Activated naive CD8-positive, alpha-beta T cell treated with anti-CD3 and anti-CD28 coated beads, Interleukin-2, amount 10 ng/mL, durations not matched to agents 7 days and 5 days (primary cell): Measurements from ENCODE around the gene RRM1. TPM values are rescaled to one million over a fixed set of nuclear protein-coding genes. Genes with fewer than 3 reads are reported as not detected.

Experiments
- ATAC-seq: fragments of 150-1000 bp; cut with Tn5 transposase; one replicate; pipeline ENCODE4 v1.10.0; 2021; ENCODE audit warnings: low read depth, moderate library complexity
- POLR2A ChIA-PET: fragments of 350-600 bp; sonication (Branson Sonifier 250); formaldehyde crosslinking; loops from one replicate; lab custom pipeline; 2021; ENCODE audit warnings: antibody characterized with exemption; lab: Charles Lee
- DNase-seq: peaks from one replicate; pipeline ENCODE4 v3.0.0; 2021
- H3K27ac Mint-ChIP-seq: one replicate; pipeline ENCODE4 v1.8.0; 2022; ENCODE audit warnings: mild to moderate bottlenecking, mixed read lengths
- H3K27me3 Mint-ChIP-seq: one replicate; pipeline ENCODE4 v1.8.0; 2022; ENCODE audit warnings: mild to moderate bottlenecking, moderate library complexity, mixed read lengths
- H3K36me3 Mint-ChIP-seq: one replicate; pipeline ENCODE4 v1.8.0; 2021; ENCODE audit warnings: mild to moderate bottlenecking, mixed read lengths
- H3K4me1 Mint-ChIP-seq: one replicate; pipeline ENCODE4 v1.8.0; 2021; ENCODE audit warnings: mixed read lengths
- H3K4me3 Mint-ChIP-seq: one replicate; pipeline ENCODE4 v1.8.0; 2022; ENCODE audit warnings: mild to moderate bottlenecking, moderate library complexity, mixed read lengths
- H3K9me3 Mint-ChIP-seq: one replicate; pipeline ENCODE4 v1.8.0; 2021; ENCODE audit warnings: mixed read lengths
- total RNA-seq, 2 experiments: library from RNA; stranded (reverse); gene quantifications; one replicate each; pipeline ENCODE4 v1.2.3, GENCODE V29; 2021

RRM1 gene
- total RNA-seq, 2 experiments from 2014 or later = 126 to 130 TPM

- ATAC-seq = no peak
- no peak for DNase-seq
- peak overlapping the region; percentile 10 for H3K4me3 Mint-ChIP-seq
- H3K27ac Mint-ChIP-seq = peak overlapping the region; percentile 47
- H3K4me1 Mint-ChIP-seq = peaks cover 44% of the 10 kb centered on the region
- peaks cover 46% of the 10 kb centered on the region for H3K36me3 Mint-ChIP-seq
- no peaks in the 10 kb centered on the region for H3K27me3 Mint-ChIP-seq
- POLR2A ChIA-PET = no interaction called here
- H3K9me3 Mint-ChIP-seq = no peaks in the 10 kb centered on the region
Observed at GRCh38 chr11:4086575-4087353, 7.8 kb upstream of the RRM1 start.

GRCh38 chr11:4087551-4087950 lies 7.0 kb upstream of the RRM1 start:
- Mint-ChIP-seq H3K4me1 (peaks cover 52% of the 10 kb centered on the region), H3K4me3 (no peak overlapping the region), H3K27me3 (no peaks in the 10 kb centered on the region), H3K36me3 (peaks cover 49% of the 10 kb centered on the region), H3K9me3 (no peaks in the 10 kb centered on the region), H3K27ac (peak overlapping the region; percentile 16)
- POLR2A ChIA-PET = no interaction called here
- ATAC-seq (no peak), DNase-seq (no peak)

GRCh38 chr11:4090258-4090657 lies 4.3 kb upstream of the RRM1 start:
- Mint-ChIP-seq H3K36me3 (peaks cover 37% of the 10 kb centered on the region), H3K9me3 (no peaks in the 10 kb centered on the region), H3K27me3 (no peaks in the 10 kb centered on the region), H3K4me1 (peaks cover 64% of the 10 kb centered on the region), H3K27ac (peak overlapping the region; percentile 99), H3K4me3 (peak overlapping the region; percentile 81)
- POLR2A ChIA-PET = interaction anchor here (1.4 kb wide), 1 partner anchor 235 kb away, joined by 4 read pairs; the partner anchor contains the start of gene STIM1
- ATAC-seq (peak; percentile 62), DNase-seq (peak; percentile 46)

GRCh38 chr11:4092026-4092425 lies 2.6 kb upstream of the RRM1 start:
- Mint-ChIP-seq H3K4me3 (peak overlapping the region; percentile 81), H3K4me1 (peaks cover 66% of the 10 kb centered on the region), H3K9me3 (no peaks in the 10 kb centered on the region), H3K27me3 (no peaks in the 10 kb centered on the region), H3K27ac (peak overlapping the region; percentile 99), H3K36me3 (peaks cover 47% of the 10 kb centered on the region)
- DNase-seq = no peak
- ATAC-seq = no peak
- POLR2A ChIA-PET = interaction anchor here (0.6 to 1.6 kb wide), 6 partner anchors 144 to 295 kb away, joined by 3 to 8 read pairs (median 3); partner anchors contain the start of gene RHOG

DNA sequence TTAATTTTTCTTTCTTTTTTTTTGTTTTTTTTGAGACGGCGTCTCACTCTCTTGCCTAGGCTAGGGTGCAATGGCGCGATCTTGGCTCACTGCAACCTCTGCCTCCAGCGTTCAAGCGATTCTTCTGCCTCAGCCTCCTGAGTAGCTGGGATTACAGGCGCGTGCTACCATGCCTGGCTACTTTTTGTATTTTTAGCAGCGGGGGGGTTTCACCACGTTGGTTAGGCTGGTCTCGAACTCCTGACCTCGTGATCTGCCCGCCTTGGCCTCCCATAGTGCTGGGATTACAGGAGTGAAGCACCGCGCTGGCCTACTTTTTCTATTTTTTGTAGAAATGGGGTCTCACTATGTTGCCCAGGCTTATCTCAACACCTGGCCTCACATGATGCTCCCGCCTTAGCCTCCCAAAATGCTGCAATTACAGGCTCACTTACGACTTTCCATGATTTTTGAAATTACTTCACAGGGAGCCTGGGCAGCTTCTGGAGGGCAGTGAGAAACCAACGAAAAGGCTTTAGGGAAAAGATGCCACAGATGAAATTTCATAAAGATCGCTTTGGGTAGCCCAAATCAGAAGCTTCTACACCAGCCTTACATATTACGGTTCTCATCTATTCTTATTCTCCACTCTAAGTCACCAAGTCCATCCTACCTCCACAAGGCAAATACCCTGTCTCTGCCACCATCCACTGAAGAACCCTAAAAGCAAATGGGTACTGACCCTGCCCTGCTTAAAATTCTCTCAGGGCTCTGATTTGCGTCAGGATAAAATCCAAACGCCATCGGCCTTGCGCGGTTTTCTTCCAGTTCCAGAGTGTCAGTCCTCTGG lies 866 bp upstream of the RRM1 start:
- H3K4me1 Mint-ChIP-seq = peaks cover 70% of the 10 kb centered on the region
- ATAC-seq (no peak), DNase-seq (no peak)
- H3K27ac Mint-ChIP-seq = peak overlapping the region; percentile 99
- peaks cover 42% of the 10 kb centered on the region for H3K36me3 Mint-ChIP-seq
- no peaks in the 10 kb centered on the region for H3K9me3 Mint-ChIP-seq
- H3K4me3 Mint-ChIP-seq = peak overlapping the region; percentile 98
- POLR2A ChIA-PET = interaction anchor here (1.8 kb wide), 1 partner anchor 239 kb away, joined by 4 read pairs; the partner anchor contains the start of gene STIM1
- H3K27me3 Mint-ChIP-seq = no peaks in the 10 kb centered on the region

DNA sequence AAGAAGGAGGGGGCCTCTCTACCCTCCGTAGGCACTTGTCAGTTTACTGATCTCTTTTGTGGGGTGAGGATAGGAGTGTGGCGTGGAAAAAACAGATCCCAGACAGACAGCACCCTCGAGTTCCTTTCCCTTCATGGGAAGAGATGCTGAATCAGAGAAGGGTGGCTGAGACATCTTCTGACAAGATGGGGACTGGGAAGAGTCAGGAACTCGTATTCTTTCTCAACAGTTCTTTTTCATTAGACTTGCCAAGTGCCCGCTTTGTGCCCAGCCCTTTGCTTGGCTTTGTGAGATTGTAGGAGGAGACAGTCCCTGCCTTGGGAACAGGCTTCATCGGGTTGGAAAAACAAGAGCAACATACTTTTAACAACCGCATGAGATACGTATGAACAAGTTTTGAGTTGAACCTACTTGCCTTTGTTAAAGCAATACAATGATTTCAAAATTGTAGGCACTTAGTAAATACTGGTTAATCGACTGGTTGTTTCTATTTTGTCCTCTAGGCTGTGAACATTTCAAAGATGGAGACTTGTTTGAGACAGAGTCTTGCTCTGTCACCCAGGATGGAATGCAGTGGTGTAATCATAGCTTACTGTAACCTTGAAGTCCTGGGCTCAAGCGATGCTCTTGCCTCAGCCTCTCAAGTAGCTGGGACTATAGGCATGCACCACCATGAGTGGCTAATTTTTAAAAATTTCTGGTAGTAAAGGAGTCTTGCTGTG lies 1.1 kb downstream of the RRM1 start:
- peak overlapping the region; percentile 98 for H3K4me3 Mint-ChIP-seq
- peak overlapping the region; percentile 99 for H3K27ac Mint-ChIP-seq
- POLR2A ChIA-PET = interaction anchor here (0.5 to 2.5 kb wide), 7 partner anchors 9 to 287 kb away, joined by 3 to 13 read pairs (median 5); partner anchors contain the start of genes PGAP2, RHOG and STIM1
- no peaks in the 10 kb centered on the region for H3K27me3 Mint-ChIP-seq
- peaks cover 67% of the 10 kb centered on the region for H3K4me1 Mint-ChIP-seq
- no peaks in the 10 kb centered on the region for H3K9me3 Mint-ChIP-seq
- DNase-seq = no peak
- no peak for ATAC-seq
- H3K36me3 Mint-ChIP-seq = peaks cover 43% of the 10 kb centered on the region

DNA sequence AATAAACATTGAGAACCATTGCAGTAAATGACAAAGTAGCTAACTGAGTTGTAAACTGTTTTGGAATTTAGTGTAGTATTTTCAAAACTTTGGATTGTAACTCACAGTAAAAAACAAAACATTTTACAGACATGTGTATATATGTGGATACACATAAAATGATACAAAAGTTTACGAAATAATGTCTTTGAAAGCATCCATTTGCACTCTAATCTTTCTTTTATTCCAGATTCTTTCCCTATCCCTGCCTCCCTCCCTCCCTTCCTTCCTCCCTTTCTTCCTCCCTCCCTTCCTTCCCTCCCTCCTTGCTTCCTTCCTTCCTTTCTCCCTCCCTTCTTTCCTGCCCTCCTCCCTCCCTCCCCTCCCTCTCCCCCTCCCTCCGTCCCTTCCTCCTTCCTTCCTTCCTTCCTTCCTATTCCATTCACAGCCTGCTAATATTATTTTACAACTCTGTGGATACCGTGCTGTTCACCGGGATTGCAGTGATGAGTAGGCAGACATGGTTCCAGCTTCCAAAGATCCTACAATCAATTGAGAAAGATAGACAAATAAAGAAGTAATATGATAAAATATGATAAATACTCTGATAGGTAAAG lies 3.5 kb downstream of the RRM1 start:
- Mint-ChIP-seq H3K4me3 (no peak overlapping the region), H3K36me3 (peaks cover 49% of the 10 kb centered on the region), H3K4me1 (peaks cover 54% of the 10 kb centered on the region), H3K27me3 (no peaks in the 10 kb centered on the region), H3K9me3 (no peaks in the 10 kb centered on the region), H3K27ac (no peak overlapping the region)
- no peak for ATAC-seq
- POLR2A ChIA-PET = interaction anchor here (0.9 kb wide), 1 partner anchor 13 kb away, joined by 3 read pairs; no protein-coding TSS in a partner anchor
- DNase-seq = no peak

DNA sequence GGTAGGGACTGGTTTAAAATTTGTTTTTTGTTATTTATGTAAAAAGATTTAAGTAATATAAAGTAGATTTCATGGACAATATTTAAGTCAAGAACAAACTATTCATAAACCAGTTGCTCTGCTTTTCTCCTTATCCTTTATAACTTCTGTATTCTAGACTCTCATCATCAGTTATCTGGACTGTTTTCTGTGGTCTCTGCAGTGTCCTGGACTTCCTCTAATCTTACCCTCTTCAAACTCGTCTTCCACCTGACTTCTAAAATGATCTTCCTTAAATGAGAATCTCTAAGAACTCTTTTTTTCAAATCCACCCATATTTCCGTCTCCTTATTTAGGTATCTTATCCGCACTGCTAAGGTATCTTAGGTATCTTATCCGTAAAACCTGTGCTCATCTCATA lies 8.1 kb downstream of the RRM1 start:
- no peak for ATAC-seq
- no peak overlapping the region for H3K4me3 Mint-ChIP-seq
- H3K36me3 Mint-ChIP-seq = peaks cover 40% of the 10 kb centered on the region
- peaks cover 34% of the 10 kb centered on the region for H3K4me1 Mint-ChIP-seq
- peak overlapping the region; percentile 22 for H3K27ac Mint-ChIP-seq
- H3K9me3 Mint-ChIP-seq = no peaks in the 10 kb centered on the region
- POLR2A ChIA-PET = no interaction called here
- no peak for DNase-seq
- H3K27me3 Mint-ChIP-seq = no peaks in the 10 kb centered on the region

DNA sequence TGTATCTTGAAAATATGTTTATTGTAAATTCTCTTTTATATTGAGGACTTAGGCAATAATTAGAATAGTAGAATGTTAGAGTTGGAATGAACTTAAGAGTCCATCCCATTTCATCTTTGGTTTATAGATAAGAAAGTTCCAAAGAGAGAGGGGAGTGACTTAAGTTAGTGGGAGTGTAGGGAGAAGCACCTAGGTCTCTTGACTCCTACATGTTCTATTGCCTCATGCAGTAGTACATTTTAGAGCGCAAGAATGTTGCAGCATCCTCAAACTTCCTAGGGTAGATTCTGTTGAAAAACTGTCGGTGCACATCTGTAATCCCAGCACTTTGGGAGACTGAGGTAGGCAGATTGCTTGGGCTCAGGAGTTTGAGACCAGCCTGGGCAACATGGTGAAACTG lies 8.7 kb downstream of the RRM1 start:
- H3K9me3 Mint-ChIP-seq = no peaks in the 10 kb centered on the region
- POLR2A ChIA-PET = no interaction called here
- peaks cover 32% of the 10 kb centered on the region for H3K4me1 Mint-ChIP-seq
- no peaks in the 10 kb centered on the region for H3K27me3 Mint-ChIP-seq
- H3K36me3 Mint-ChIP-seq = peaks cover 42% of the 10 kb centered on the region
- ATAC-seq = no peak
- DNase-seq = no peak
- no peak overlapping the region for H3K4me3 Mint-ChIP-seq
- no peak overlapping the region for H3K27ac Mint-ChIP-seq

DNA sequence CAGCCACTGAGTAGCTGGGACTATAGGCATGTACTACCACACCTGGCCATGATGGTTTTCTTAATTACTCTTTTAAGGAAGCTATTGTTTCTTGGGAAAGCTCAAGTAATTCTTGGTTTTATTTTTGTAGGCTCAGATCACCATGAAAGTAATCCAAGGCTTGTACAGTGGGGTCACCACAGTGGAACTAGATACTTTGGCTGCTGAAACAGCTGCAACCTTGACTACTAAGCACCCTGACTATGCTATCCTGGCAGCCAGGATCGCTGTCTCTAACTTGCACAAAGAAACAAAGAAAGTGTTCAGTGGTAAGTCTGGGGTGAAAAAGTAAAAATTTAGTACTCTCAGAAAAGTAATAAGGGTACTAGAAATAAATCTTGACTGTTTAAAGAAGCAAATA lies 11.3 kb downstream of the RRM1 start:
- peaks cover 36% of the 10 kb centered on the region for H3K36me3 Mint-ChIP-seq
- POLR2A ChIA-PET = no interaction called here
- DNase-seq (no peak), ATAC-seq (no peak)
- H3K4me3 Mint-ChIP-seq = no peak overlapping the region
- H3K9me3 Mint-ChIP-seq = no peaks in the 10 kb centered on the region
- H3K27me3 Mint-ChIP-seq = no peaks in the 10 kb centered on the region
- H3K27ac Mint-ChIP-seq = no peak overlapping the region
- peaks cover 16% of the 10 kb centered on the region for H3K4me1 Mint-ChIP-seq

DNA sequence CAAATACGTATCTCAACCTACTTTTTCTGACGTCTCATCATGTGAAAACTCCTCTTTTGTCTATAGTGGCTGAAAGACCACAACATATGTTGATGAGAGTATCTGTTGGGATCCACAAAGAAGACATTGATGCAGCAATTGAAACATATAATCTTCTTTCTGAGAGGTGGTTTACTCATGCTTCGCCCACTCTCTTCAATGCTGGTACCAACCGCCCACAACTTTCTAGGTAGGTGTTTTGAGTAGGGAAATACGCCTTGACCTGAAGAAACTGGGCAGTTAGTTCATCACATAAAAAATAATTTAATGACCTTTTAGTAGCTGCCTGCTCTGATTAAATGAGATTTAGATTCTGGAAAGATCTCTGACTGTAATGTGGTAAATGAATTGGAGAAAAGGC lies 17.2 kb downstream of the RRM1 start:
- ATAC-seq (no peak), DNase-seq (no peak)
- Mint-ChIP-seq H3K27me3 (no peaks in the 10 kb centered on the region), H3K9me3 (no peaks in the 10 kb centered on the region), H3K4me3 (no peak overlapping the region), H3K4me1 (peaks cover 6% of the 10 kb centered on the region), H3K27ac (no peak overlapping the region), H3K36me3 (peaks cover 44% of the 10 kb centered on the region)
- POLR2A ChIA-PET = interaction anchor here (0.8 to 1.0 kb wide), 2 partner anchors 14 to 17 kb away, joined by 3 to 5 read pairs; no protein-coding TSS in a partner anchor

DNA sequence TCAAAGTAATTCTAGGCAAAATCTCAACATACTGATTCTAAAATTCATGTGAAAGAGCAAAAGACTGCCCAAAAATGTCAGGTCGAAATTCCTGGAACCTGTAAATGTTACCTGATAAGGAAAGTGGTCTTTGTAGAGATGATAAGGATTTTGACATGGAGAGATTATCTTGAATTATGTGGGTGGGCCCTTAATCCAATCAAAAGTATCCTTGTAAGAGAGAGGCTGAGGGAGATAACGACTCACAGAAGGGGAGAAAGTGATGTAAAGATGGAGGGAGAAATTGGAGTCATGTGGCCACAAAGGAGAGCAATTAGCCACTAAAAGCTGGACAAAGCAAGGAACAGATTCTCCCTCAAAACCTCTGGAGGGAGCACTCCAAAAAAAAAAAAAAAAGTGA lies 20.5 kb downstream of the RRM1 start:
- peaks cover 7% of the 10 kb centered on the region for H3K4me1 Mint-ChIP-seq
- no peak for ATAC-seq
- POLR2A ChIA-PET = no interaction called here
- H3K27ac Mint-ChIP-seq = no peak overlapping the region
- DNase-seq = no peak
- H3K27me3 Mint-ChIP-seq = no peaks in the 10 kb centered on the region
- H3K36me3 Mint-ChIP-seq = peaks cover 45% of the 10 kb centered on the region
- H3K4me3 Mint-ChIP-seq = no peak overlapping the region
- no peaks in the 10 kb centered on the region for H3K9me3 Mint-ChIP-seq
